Measurements from ENCODE around the gene NKIRAS1.

DNA sequence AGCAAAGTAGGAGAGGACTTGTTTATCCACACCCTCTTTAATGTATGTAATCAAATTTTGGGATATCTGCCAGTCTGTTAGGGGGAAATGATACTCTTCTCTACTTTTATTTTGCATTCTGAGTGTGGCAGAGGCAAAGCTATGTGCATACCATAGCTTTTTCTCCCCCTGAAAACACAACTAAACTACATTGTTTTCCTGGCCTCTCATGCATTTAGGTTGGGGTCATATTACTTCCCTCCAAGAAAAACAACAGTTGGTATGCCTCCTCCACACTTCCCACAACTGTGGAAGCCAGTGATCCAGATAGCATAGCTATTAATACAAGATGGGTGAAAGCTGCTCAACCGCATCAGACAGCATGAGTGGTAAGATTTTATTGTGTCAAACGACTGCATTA lies 7.0 kb upstream of the NKIRAS1 start:
- TF ChIP-seq CTCF (IDR thresholded peaks at IDR 0.05) (no peak), TCF7L2 (IDR thresholded peaks at IDR 0.05; ENCODE audit: low read depth, low read length) (no peak), POLR2AphosphoS5 (IDR thresholded peaks at IDR 0.05; ENCODE audit: low read depth, low read length) (no peak)
